ENCODE data around the gene ADGRD1.

Gene ADGRD1

GRCh38 chr12:131005161-131006035 lies 51.7 kb downstream of the ADGRD1 start:
- no peak overlapping the region for H2AFZ ChIP-seq (ENCODE audit: low read depth, low read length)
- H3K27me3 ChIP-seq (ENCODE audit: insufficient read depth, low read length, poor library complexity): no peaks in the 10 kb centered on the region
- no peaks in the 10 kb centered on the region for H3K79me2 ChIP-seq (ENCODE audit: insufficient read depth, low read length)
- no peak for TF ChIP-seq EZH2 (IDR thresholded peaks at IDR 0.05; ENCODE audit: borderline replicate concordance, low read depth, low read length, severe bottlenecking)
- TF ChIP-seq CTCF (IDR thresholded peaks at IDR 0.05; ENCODE audit: borderline replicate concordance, extremely low read depth, low read length, poor library complexity, severe bottlenecking): no peak
- no peak overlapping the region for H3K9ac ChIP-seq (ENCODE audit: low read depth, low read length)
- H3K4me2 ChIP-seq (ENCODE audit: insufficient read depth, low read length): no peak overlapping the region
- no peak for ATAC-seq (ENCODE audit: insufficient read depth, low read depth)
- H4K20me1 ChIP-seq (ENCODE audit: insufficient read depth, low read length): no peaks in the 10 kb centered on the region
- H3K4me1 ChIP-seq (ENCODE audit: insufficient read depth, low read length): no peaks in the 10 kb centered on the region
- no peak overlapping the region for H3K27ac ChIP-seq (ENCODE audit: low read length)
- H3K9me3 ChIP-seq (ENCODE audit: insufficient read depth, low read length, severe bottlenecking): no peaks in the 10 kb centered on the region
- DNase-seq: no peak
- H3K4me3 ChIP-seq (ENCODE audit: low read depth in 1 of 2, low read length in 2 of 2): no peak overlapping the region
- no peaks in the 10 kb centered on the region for H3K36me3 ChIP-seq (ENCODE audit: insufficient read depth, low read length)

- TF ChIP-seq EZH2 (IDR thresholded peaks at IDR 0.05; ENCODE audit: borderline replicate concordance, low read depth, low read length, severe bottlenecking): no peak
- TF ChIP-seq CTCF (IDR thresholded peaks at IDR 0.05; ENCODE audit: borderline replicate concordance, extremely low read depth, low read length, poor library complexity, severe bottlenecking): no peak
- H3K9me3 ChIP-seq (ENCODE audit: insufficient read depth, low read length, severe bottlenecking): no peaks in the 10 kb centered on the region
- ATAC-seq (ENCODE audit: insufficient read depth, low read depth): no peak
These were observed 52.5 kb downstream of the ADGRD1 start for GRCh38 chr12:131006036-131006735.

GRCh38 chr12:131007031-131007739 lies 53.5 kb downstream of the ADGRD1 start:
- Histone ChIP-seq H2AFZ (ENCODE audit: low read depth, low read length) (no peak overlapping the region), H3K79me2 (ENCODE audit: insufficient read depth, low read length) (no peaks in the 10 kb centered on the region), H4K20me1 (ENCODE audit: insufficient read depth, low read length) (no peaks in the 10 kb centered on the region), H3K9ac (ENCODE audit: low read depth, low read length) (no peak overlapping the region), H3K4me3 (ENCODE audit: low read depth in 1 of 2, low read length in 2 of 2) (no peak overlapping the region), H3K4me2 (ENCODE audit: insufficient read depth, low read length) (no peak overlapping the region), H3K27me3 (ENCODE audit: insufficient read depth, low read length, poor library complexity) (no peaks in the 10 kb centered on the region), H3K9me3 (ENCODE audit: insufficient read depth, low read length, severe bottlenecking) (no peaks in the 10 kb centered on the region), H3K27ac (ENCODE audit: low read length) (no peak overlapping the region), H3K36me3 (ENCODE audit: insufficient read depth, low read length) (no peaks in the 10 kb centered on the region), H3K4me1 (ENCODE audit: insufficient read depth, low read length) (no peaks in the 10 kb centered on the region)
- no peak for DNase-seq
- no peak for ATAC-seq (ENCODE audit: insufficient read depth, low read depth)
- TF ChIP-seq EZH2 (IDR thresholded peaks at IDR 0.05; ENCODE audit: borderline replicate concordance, low read depth, low read length, severe bottlenecking) (no peak), CTCF (IDR thresholded peaks at IDR 0.05; ENCODE audit: borderline replicate concordance, extremely low read depth, low read length, poor library complexity, severe bottlenecking) (no peak)

More at GRCh38 chr12:131006036-131006735, 52.5 kb downstream of the ADGRD1 start:
- no peak overlapping the region for H2AFZ ChIP-seq (ENCODE audit: low read depth, low read length)
- no peak overlapping the region for H3K4me2 ChIP-seq (ENCODE audit: insufficient read depth, low read length)
- no peaks in the 10 kb centered on the region for H4K20me1 ChIP-seq (ENCODE audit: insufficient read depth, low read length)
- no peak overlapping the region for H3K27ac ChIP-seq (ENCODE audit: low read length)
- no peaks in the 10 kb centered on the region for H3K27me3 ChIP-seq (ENCODE audit: insufficient read depth, low read length, poor library complexity)
- H3K4me3 ChIP-seq (ENCODE audit: low read depth in 1 of 2, low read length in 2 of 2): no peak overlapping the region
- DNase-seq: no peak
- H3K36me3 ChIP-seq (ENCODE audit: insufficient read depth, low read length): no peaks in the 10 kb centered on the region
- no peak overlapping the region for H3K9ac ChIP-seq (ENCODE audit: low read depth, low read length)
- no peaks in the 10 kb centered on the region for H3K4me1 ChIP-seq (ENCODE audit: insufficient read depth, low read length)
- H3K79me2 ChIP-seq (ENCODE audit: insufficient read depth, low read length): no peaks in the 10 kb centered on the region

Data from DND-41 (cell line).